ENCODE measurements around the gene TAS2R10. TPM values are rescaled to one million over a fixed set of nuclear protein-coding genes. Genes with fewer than 3 reads are reported as not detected.

The TAS2R10 gene
- total and polyA plus RNA-seq, 2 of the 8 experiments (the other 6 are each of a cell fraction or from before 2014, with no cell fraction given): 0.08 TPM; not detected in 1

DNA sequence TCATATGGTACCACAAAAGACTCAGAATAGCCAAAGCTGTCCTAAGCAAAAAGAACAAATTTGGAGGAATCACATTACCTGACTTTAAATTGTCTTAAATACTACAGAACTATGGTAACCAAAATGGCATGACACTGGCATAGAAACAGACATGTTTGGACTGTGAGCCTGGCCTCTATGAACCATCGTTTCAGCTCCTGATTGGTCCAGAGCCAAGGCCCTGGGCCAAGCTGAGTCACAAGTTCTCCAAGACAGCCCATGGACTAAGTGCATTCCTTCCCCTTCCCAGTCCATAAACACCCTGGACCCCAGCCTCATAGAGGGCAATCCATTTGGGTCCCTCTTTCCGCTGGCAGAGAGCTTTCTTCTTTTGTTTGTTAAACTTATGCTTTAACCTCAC, 35.2 kb upstream of the TAS2R10 start (continued):
- no peak for TF ChIP-seq CHD7 (IDR thresholded peaks at IDR 0.05; ENCODE audit: insufficient replicate concordance, low read length)
- no peak for TF ChIP-seq ASH2L (IDR thresholded peaks at IDR 0.05; ENCODE audit: low read length)
- no peak for TF ChIP-seq SIRT6 (IDR thresholded peaks at IDR 0.05; ENCODE audit: low read length)
- no peak for TF ChIP-seq BRCA1 (IDR thresholded peaks at IDR 0.05; ENCODE audit: low read depth, low read length)
- TF ChIP-seq YY1 (IDR thresholded peaks at IDR 0.05; ENCODE audit: low read depth, low read length): no peak
- no peak for TF ChIP-seq SUZ12 (IDR thresholded peaks at IDR 0.05; ENCODE audit: low read length)

All from H1 (cell line).